Ovary (tissue), 9 donors: ENCODE data around the gene DENND5A. TPM values are rescaled to one million over a fixed set of nuclear protein-coding genes. Genes with fewer than 3 reads are reported as not detected.

Experiments used
- DNase-seq, 5 donors: peaks; one replicate each; pipeline ENCODE4 v3.0.0-alpha.2; 2019 to 2020
- H3K27ac ChIP-seq, 2 donors: fragments of 200-600 bp; one replicate each; pipeline versions ENCODE4 v1.5.1 to v1.8.0; 2019 to 2022
- H3K27me3 ChIP-seq: fragments of 200-600 bp; one replicate; pipeline ENCODE4 v1.8.0; 2022
- H3K36me3 ChIP-seq: fragments of 200-600 bp; sonication (generic); one replicate; pipeline ENCODE4 v1.5.1; 2019
- H3K4me1 ChIP-seq: one replicate; pipeline ENCODE4 v1.8.1; 2013; ENCODE audit warnings: mild to moderate bottlenecking, moderate library complexity; ENCODE audit not compliant: insufficient read depth
- H3K4me3 ChIP-seq: fragments of 200-600 bp; sonication (generic); one replicate; pipeline ENCODE4 v1.5.1; 2017
- H3K9me3 ChIP-seq, 2 donors: fragments of 200-600 bp in 1 of 2; sonication (generic) in 1 of 2; one replicate each; pipeline versions ENCODE4 v1.5.1 to v1.8.1; 2013 to 2019; ENCODE audit warnings: mild to moderate bottlenecking in 1 of 2, moderate library complexity in 1 of 2
- EP300 ChIP-seq: sonication (generic); formaldehyde crosslinking; IDR thresholded peaks from one replicate; pipeline ENCODE4 v1.6.1; 2017; ENCODE audit warnings: antibody characterized with exemption
- POLR2A ChIP-seq: fragments of 450-650 bp; IDR thresholded peaks from one replicate; pipeline ENCODE4 v1.6.1; 2017; ENCODE audit warnings: antibody characterized with exemption, mild to moderate bottlenecking, moderate library complexity
- WGBS, 3 donors: extraction: QIAGEN DNeasy Blood & Tissue Kit in 1 of 3; methylation state at CpG; one replicate each; pipeline versions ENCODE4 v1.1.5 to v1.1.7; 2013 to 2017; 5-methylcytosine and 5-hydroxymethylcytosine counted together
- intact Hi-C, 4 donors: fragments of 100-400 bp; cut with DNase I; formaldehyde crosslinking; loops; one replicate each; pipeline versions ENCODE4 v1.11.0 to v1.15.1; 2022 to 2023
- polyA plus RNA-seq, 2 donors: library from polyadenylated mRNA; stranded (reverse); fragments of 200-250 nt in 1 of 2; fragments of 350-450 nt in 1 of 2; fragmentation: Illumina TruSeq in 1 of 2; extraction: RNeasy Lipid Tissue Mini Kit (QIAGEN cat#74804) in 1 of 2; gene quantifications; one replicate each; pipeline ENCODE4 v1.2.3, GENCODE V29; 2013 to 2014
- total RNA-seq, 7 donors: library from RNA; depleted of rRNA in 2 of 7; stranded (reverse); fragments of >200 nt in 2 of 7; fragmentation: NEBNext Ultra II Directional in 3 of 7; extraction: Animal tissue kit (Norgen Biotek cat#: 25700) in 3 of 7; gene quantifications; one replicate each; pipeline versions ENCODE4 v1.1.0 to v1.2.4, GENCODE V29; 2016 to 2023
- TF ChIP-seq, protein P1 (sequence below), 3 donors: fragments of 450-650 bp in 2 of 3; fragments of 200-600 bp in 1 of 3; IDR thresholded peaks; one replicate each; pipeline versions ENCODE4 v1.5.1 to v1.8.0; 2016 to 2022; ENCODE audit warnings: antibody characterized with exemption in 3 of 3, mild to moderate bottlenecking in 1 of 3
- donor health status: DM: no; HTN: no; CAD: no; lungs with moderate emphysema.
- donor health status: DM: no; HTN: no; CAD: no.
- donor health status: Bipolar disorder and iron deficiency.
- donor health status: DM: yes; HTN: yes; CAD: no.
- donor health status: DM: no; HTN: no; CAD: no.
- donor health status: DM: yes; HTN: yes; CAD: no.

DENND5A gene
- total and polyA plus RNA-seq, 9 donors, result 44.2 to 122 (median 66.6) TPM

DNA sequence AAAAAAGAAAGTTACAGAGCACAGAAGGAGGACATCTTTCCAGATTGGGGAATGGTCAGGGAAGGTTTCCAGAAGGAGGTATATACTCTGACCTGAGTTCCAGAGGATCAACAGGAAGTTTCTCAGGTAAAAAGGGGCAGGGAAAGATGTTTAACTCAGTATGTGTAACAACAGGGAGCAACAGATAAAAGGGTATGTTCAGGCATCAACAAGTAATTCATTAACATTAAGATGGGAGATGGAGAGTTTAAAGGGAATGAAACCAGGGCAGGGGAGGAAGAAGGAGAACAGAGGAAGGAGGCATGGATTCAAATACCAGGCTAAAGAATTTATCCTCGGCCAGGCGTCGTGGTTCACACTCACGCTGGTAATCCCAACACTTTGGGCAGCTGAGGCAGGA lies 2.5 kb upstream of the DENND5A start:
- no peak for TF ChIP-seq EP300
- TF ChIP-seq, protein P1, sequence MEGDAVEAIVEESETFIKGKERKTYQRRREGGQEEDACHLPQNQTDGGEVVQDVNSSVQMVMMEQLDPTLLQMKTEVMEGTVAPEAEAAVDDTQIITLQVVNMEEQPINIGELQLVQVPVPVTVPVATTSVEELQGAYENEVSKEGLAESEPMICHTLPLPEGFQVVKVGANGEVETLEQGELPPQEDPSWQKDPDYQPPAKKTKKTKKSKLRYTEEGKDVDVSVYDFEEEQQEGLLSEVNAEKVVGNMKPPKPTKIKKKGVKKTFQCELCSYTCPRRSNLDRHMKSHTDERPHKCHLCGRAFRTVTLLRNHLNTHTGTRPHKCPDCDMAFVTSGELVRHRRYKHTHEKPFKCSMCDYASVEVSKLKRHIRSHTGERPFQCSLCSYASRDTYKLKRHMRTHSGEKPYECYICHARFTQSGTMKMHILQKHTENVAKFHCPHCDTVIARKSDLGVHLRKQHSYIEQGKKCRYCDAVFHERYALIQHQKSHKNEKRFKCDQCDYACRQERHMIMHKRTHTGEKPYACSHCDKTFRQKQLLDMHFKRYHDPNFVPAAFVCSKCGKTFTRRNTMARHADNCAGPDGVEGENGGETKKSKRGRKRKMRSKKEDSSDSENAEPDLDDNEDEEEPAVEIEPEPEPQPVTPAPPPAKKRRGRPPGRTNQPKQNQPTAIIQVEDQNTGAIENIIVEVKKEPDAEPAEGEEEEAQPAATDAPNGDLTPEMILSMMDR (IDR thresholded peaks at IDR 0.05), result no peak
- TF ChIP-seq POLR2A, result no peak
- no peak for DNase-seq
- intact Hi-C loops, result no loop called here
- WGBS, 3 donors, result 76 to 89% (median 76%) methylated on average over 4 of the region's 4 CpGs
- peaks cover 1% of the 10 kb centered on the region for H3K4me1 ChIP-seq
- no peak overlapping the region for H3K4me3 ChIP-seq
- no peaks in the 10 kb centered on the region for H3K9me3 ChIP-seq
- H3K27me3 ChIP-seq, result no peaks in the 10 kb centered on the region
- no peaks in the 10 kb centered on the region for H3K36me3 ChIP-seq
- H3K27ac ChIP-seq, result no peak overlapping the region

DNA sequence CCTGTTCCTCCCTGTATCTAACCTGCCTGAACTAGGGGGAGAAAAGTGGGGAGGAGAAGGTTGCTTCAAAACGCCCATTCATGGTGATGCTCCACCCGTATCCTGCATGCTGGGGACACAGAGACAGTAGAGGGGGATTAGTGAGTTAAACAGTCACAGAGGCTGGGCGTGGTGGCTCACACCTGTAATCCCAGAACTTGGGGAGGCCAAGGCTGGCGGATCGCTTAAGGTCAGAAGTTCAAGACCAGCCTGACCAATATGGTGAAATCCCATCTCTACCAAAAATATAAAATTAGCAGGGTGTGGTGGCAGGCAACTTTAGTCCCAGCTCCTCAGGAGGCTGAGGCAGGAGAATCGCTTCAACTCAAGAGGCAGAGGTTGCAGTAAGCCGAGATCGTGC lies 1.8 kb upstream of the DENND5A start:
- TF ChIP-seq EP300 (no peak), POLR2A (no peak)
- TF ChIP-seq, protein P1 (IDR thresholded peaks at IDR 0.05), result no peak
- WGBS, 3 donors, result 88 to 93% (median 93%) methylated on average over 8 of the region's 8 CpGs
- H3K27me3 ChIP-seq, result no peaks in the 10 kb centered on the region
- H3K4me3 ChIP-seq, result no peak overlapping the region
- DNase-seq, result no peak
- intact Hi-C loops, result no loop called here
- no peaks in the 10 kb centered on the region for H3K36me3 ChIP-seq
- H3K27ac ChIP-seq, result no peak overlapping the region
- no peaks in the 10 kb centered on the region for H3K9me3 ChIP-seq
- peaks cover 1% of the 10 kb centered on the region for H3K4me1 ChIP-seq

DNA sequence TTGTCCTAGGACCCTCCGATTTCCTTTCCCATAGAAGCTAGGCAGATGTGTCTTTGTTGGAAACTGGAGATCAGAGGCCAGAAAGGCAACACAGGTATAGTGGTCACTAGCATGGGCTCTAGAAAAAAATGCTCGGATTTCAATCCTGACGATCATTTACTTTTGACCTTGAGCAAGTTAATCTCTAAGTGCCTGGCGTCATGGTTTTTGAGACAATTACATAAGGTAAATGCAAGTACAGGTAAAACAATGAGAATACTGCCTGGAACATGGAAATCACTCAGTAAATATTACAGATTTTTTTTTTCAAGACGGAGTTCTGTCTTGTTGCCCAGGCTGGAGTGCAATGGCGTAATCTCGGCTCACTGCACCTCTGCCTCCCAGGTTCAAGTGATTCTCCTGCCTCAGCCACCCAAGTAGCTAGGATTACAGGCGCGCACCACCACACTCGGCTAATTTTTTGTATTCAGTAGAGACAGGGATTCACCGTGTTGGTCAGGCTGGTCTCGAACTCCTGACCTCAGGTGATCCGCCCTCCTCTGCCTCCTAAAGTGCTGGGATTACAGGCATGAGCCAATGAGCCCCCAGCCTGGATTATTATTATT lies 1.1 kb upstream of the DENND5A start:
- Histone ChIP-seq H3K27ac (no peak overlapping the region), H3K4me3 (no peak overlapping the region), H3K4me1 (peaks cover 1% of the 10 kb centered on the region), H3K36me3 (no peaks in the 10 kb centered on the region), H3K9me3 (no peaks in the 10 kb centered on the region), H3K27me3 (no peaks in the 10 kb centered on the region)
- DNase-seq, result no peak
- 72 to 78% (median 76%) methylated on average over 13 of the region's 13 CpGs for WGBS, 3 donors
- TF ChIP-seq POLR2A (no peak), EP300 (no peak)
- TF ChIP-seq, protein P1 (IDR thresholded peaks at IDR 0.05), result no peak
- intact Hi-C loops, result no loop called here

DNA sequence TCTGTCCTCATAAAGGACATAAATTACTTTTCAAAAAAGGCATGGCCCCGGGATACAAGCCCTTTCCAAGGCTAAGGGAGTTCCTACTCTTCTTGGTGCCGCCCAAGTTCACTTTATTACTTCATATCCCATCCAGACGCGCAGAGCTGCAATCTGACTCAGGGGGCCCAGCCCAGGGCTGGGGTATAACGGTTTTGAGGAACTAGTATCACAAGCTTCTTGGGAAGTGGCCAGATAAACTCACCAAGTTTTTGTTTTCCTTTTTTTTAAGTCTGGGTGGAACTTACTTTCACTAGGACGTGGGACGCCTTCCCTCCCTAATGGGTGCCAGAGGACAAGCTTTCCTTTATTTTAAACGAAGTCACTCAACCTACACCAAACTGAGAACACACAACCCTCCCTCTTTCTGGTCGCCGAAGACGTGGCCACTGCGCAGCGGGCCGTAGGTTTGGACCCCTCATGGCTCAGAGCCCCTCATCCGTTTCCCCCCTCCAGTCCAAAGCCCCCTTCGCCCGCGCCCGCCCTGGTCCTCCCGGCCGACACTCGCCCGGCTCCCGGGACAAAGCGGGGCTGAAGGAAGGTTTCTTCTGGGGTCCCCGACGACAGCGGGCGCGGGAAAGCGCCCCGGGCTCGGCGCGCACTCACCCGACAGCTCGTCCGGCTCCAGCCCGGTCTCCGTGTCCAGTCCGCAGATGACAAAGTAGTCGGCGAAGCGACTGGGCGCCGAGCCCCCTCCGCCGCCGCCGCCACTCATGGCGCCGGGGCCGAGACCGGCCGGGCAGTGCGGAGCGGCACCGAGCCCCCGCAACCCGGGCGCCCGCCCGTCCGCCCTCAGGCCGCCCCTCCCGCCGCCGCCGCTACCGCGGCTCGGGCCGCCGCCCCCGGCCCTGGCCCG lies 587 bp downstream of the DENND5A start:
- TF ChIP-seq POLR2A, result peak; percentile 34
- TF ChIP-seq, protein P1 (IDR thresholded peaks at IDR 0.05), result no peak
- Histone ChIP-seq H3K27me3 (no peaks in the 10 kb centered on the region), H3K27ac (peak overlapping the region; percentile 91), H3K4me3 (peak overlapping the region; percentile 84), H3K36me3 (no peaks in the 10 kb centered on the region), H3K4me1 (peaks cover 3% of the 10 kb centered on the region), H3K9me3 (no peaks in the 10 kb centered on the region)
- intact Hi-C loops, result no loop called here
- peak; percentile 55 to 78 (median 66) for DNase-seq
- WGBS, 3 donors, result 0 to 1% (median 0%) methylated on average over 48 to 76 of the region's 76 CpGs
